ENCODE data around the gene TMEM132D.

GRCh38 chr12:129870136-129870535 lies 33.7 kb downstream of the TMEM132D start:
- TF ChIP-seq POLR2A (IDR thresholded peaks at IDR 0.05; ENCODE audit: low read length), result no peak
- no peak for TF ChIP-seq GATA1 (IDR thresholded peaks at IDR 0.05; ENCODE audit: low read depth, low read length)

Data from erythroblast (primary cell).